NCI-H2196 (cell line): ENCODE results near the gene SBNO1.
"Not testable (repeated sequence)": the region's sequence is repeated elsewhere in the genome, so short reads cannot be mapped to it uniquely, and the experiment has no call there.

ENCODE experiments used
- DNase-seq: peaks from one replicate; lab custom pipeline; 2025; ENCODE audit not compliant: unreplicated experiment; lab: John Stamatoyannopoulos, UW

The SBNO1 gene

GRCh38 chr12:123351349-123351748, 13.3 kb downstream of the SBNO1 start:
- no peak for DNase-seq

- no peak for DNase-seq
These were observed 17.7 kb downstream of the SBNO1 start for GRCh38 chr12:123346946-123347345.

GRCh38 chr12:123344086-123344485, 20.6 kb downstream of the SBNO1 start:
- no peak for DNase-seq

- no peak for DNase-seq
These were observed 27.6 kb downstream of the SBNO1 start for GRCh38 chr12:123337070-123337469.

GRCh38 chr12:123336530-123336929, 28.1 kb downstream of the SBNO1 start:
- no peak for DNase-seq

- no peak for DNase-seq
These were observed 29.2 kb downstream of the SBNO1 start for GRCh38 chr12:123335490-123335889.

- DNase-seq = no peak
These were observed 34.8 kb downstream of the SBNO1 start for GRCh38 chr12:123329799-123330198.

GRCh38 chr12:123319826-123320225, 44.8 kb downstream of the SBNO1 start:
- DNase-seq = no peak

- DNase-seq = no peak
These were observed 45.4 kb downstream of the SBNO1 start for GRCh38 chr12:123319273-123319672.

GRCh38 chr12:123313046-123313445, 51.6 kb downstream of the SBNO1 start:
- DNase-seq = not testable (repeated sequence)

- no peak for DNase-seq
These were observed 58.4 kb downstream of the SBNO1 start for GRCh38 chr12:123306200-123306599.

- DNase-seq = no peak
These were observed 59.5 kb downstream of the SBNO1 start for GRCh38 chr12:123305136-123305535.

GRCh38 chr12:123293178-123293760, 71.4 kb downstream of the SBNO1 start:
- no peak for DNase-seq

- no peak for DNase-seq
These were observed 74.7 kb downstream of the SBNO1 start for GRCh38 chr12:123289911-123290310.

- no peak for DNase-seq
These were observed 75.8 kb downstream of the SBNO1 start for GRCh38 chr12:123288751-123289346.

- no peak for DNase-seq
These were observed 77.8 kb downstream of the SBNO1 start for GRCh38 chr12:123286652-123287373.

- DNase-seq = no peak
These were observed 80.0 kb downstream of the SBNO1 start for GRCh38 chr12:123284669-123285068.

GRCh38 chr12:123283461-123283860, 81.2 kb downstream of the SBNO1 start:
- DNase-seq = no peak

- DNase-seq = no peak
These were observed 82.5 kb downstream of the SBNO1 start for GRCh38 chr12:123282111-123282510.

- no peak for DNase-seq
These were observed 83.7 kb downstream of the SBNO1 start for GRCh38 chr12:123280971-123281370.

- DNase-seq = no peak
These were observed 86.5 kb downstream of the SBNO1 start for GRCh38 chr12:123278101-123278627.

GRCh38 chr12:123273166-123273565, 91.5 kb downstream of the SBNO1 start:
- no peak for DNase-seq
